Measurements from ENCODE around the gene TIMM22. TPM values are rescaled to one million over a fixed set of nuclear protein-coding genes. Genes with fewer than 3 reads are reported as not detected.

TIMM22 gene
- total and polyA plus RNA-seq, 2 donors (not counting 1 experiment from before 2014, with no cell fraction given) = 4.1 to 9.5 TPM

DNA sequence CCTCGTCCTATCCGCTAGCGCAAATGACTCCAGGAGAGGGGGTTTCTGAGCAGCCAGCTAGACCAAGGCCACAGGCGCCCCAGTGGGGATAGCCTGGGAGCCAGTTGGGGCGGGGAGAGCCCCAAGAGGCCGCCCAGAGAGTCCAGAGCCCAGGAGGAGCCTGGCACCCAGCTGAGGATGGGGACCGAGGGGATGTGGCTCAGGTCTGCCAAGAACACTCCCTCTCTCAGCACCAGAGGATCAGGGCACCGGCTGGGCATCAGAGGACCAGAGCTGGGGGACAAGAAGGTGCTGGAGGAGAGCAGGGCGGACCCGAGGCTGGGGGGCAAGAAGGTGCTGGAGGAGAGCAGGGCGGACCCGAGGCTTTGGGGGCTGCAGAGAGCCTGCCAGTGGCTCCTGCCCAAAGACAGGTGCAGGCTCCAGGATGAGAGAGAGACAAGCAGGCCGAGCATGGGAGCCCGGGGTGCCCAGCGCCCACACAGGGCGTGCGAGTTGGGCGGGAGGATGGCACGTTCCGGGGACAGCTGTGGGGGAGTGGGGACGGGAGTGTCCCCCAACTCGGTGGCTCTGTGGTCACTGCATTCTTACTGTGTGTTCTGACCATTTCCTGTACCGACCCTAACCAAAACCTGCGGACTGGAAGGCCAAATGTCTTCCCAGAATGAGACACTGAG, 39.4 kb downstream of the TIMM22 start:
- H3K4me3 Mint-ChIP-seq = no peak overlapping the region
- Histone ChIP-seq H3K27me3 (replicated peaks in 1 of 4; ENCODE audit: control extremely low read depth in 1 of 4, control insufficient read depth in 3 of 4, insufficient read depth in 4 of 4, low read length in 3 of 4) (no peaks in the 10 kb centered on the region), H3K9me3 (ENCODE audit: control extremely low read depth in 1 of 3, control insufficient read depth in 2 of 3, insufficient read depth in 1 of 3, low read length in 2 of 3) (no peaks in the 10 kb centered on the region), H3K9ac (ENCODE audit: low read length) (no peak overlapping the region), H3K36me3 (replicated peaks in 1 of 2; ENCODE audit: control extremely low read depth in 1 of 2, control insufficient read depth in 1 of 2, extremely low read depth in 1 of 2, insufficient read depth in 2 of 2, low read length in 1 of 2) (peaks cover 0 to 16% of the 10 kb centered on the region in 2 experiments), H4K20me1 (ENCODE audit: control insufficient read depth, insufficient read depth, low read length, poor library complexity, severe bottlenecking) (peaks cover 75% of the 10 kb centered on the region), H2AFZ (ENCODE audit: insufficient read depth, low read depth, low read length, poor library complexity, severe bottlenecking) (no peak overlapping the region), H3K27ac (ENCODE audit: low read length in 2 of 2) (no peak overlapping the region), H3K4me3 (ENCODE audit: control extremely low read depth in 1 of 5, extremely low read depth in 1 of 5, insufficient read depth in 1 of 5, low read depth in 2 of 5, low read length in 4 of 5) (no peak overlapping the region), H3K4me1 (ENCODE audit: control insufficient read depth in 2 of 2, insufficient read depth in 2 of 2, low read length in 2 of 2) (peaks cover 9 to 26% of the 10 kb centered on the region in 2 donors), H3K4me2 (replicated peaks; ENCODE audit: low read depth, low read length, poor library complexity, severe bottlenecking) (no peak overlapping the region), H3K79me2 (ENCODE audit: control insufficient read depth, insufficient read depth, low read length) (peaks cover 8% of the 10 kb centered on the region)
- H3K27ac Mint-ChIP-seq = no peak overlapping the region
- 97% methylated on average over 23 of the region's 24 CpGs for WGBS (ENCODE audit: insufficient coverage)
- intact Hi-C loops (cut with micrococcal nuclease) = no loop called here
- no peak for TF ChIP-seq CTCF (IDR thresholded peaks at IDR 0.05)
- TF ChIP-seq EZH2 (IDR thresholded peaks at IDR 0.05; ENCODE audit: borderline replicate concordance, insufficient read depth, low read depth, low read length, poor library complexity, severe bottlenecking) = no peak
- ATAC-seq (ENCODE audit: low read depth) (no peak), DNase-seq (no peak)
- H3K9me3 Mint-ChIP-seq (ENCODE audit: insufficient read depth) = no peaks in the 10 kb centered on the region
- ChIA-PET POLR2A (no interaction called here), CTCF (no interaction called here)
- peaks cover 26% of the 10 kb centered on the region for H3K4me1 Mint-ChIP-seq
- H3K27me3 Mint-ChIP-seq = no peaks in the 10 kb centered on the region

DNA sequence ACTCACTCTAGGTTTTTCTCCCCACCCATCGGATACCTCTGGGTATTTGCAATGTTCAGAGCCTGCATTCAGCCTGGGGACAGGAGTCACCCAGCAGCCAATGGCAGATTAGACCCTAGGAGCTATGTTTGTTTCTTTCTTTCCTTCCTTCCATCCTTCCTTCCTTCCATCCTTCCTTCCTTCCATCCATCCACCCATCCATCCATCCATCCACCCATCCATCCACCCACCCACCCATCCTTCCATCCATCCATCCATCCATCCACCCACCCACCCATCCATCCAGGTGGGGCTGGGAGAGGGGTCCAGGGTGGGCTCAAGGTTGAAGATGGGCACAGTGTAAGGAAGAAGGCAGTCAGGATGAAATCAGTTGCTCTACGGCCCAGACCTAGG, 39.9 kb downstream of the TIMM22 start:
- Histone ChIP-seq H3K9ac (ENCODE audit: low read length) (no peak overlapping the region), H3K36me3 (replicated peaks in 1 of 2; ENCODE audit: control extremely low read depth in 1 of 2, control insufficient read depth in 1 of 2, extremely low read depth in 1 of 2, insufficient read depth in 2 of 2, low read length in 1 of 2) (peaks cover 0 to 16% of the 10 kb centered on the region in 2 experiments), H3K4me3 (ENCODE audit: control extremely low read depth in 1 of 5, extremely low read depth in 1 of 5, insufficient read depth in 1 of 5, low read depth in 2 of 5, low read length in 4 of 5) (no peak overlapping the region), H3K79me2 (ENCODE audit: control insufficient read depth, insufficient read depth, low read length) (peaks cover 9% of the 10 kb centered on the region), H3K27ac (ENCODE audit: low read length in 2 of 2) (no peak overlapping the region), H3K27me3 (replicated peaks in 1 of 4; ENCODE audit: control extremely low read depth in 1 of 4, control insufficient read depth in 3 of 4, insufficient read depth in 4 of 4, low read length in 3 of 4) (no peaks in the 10 kb centered on the region), H3K4me2 (replicated peaks; ENCODE audit: low read depth, low read length, poor library complexity, severe bottlenecking) (no peak overlapping the region), H3K4me1 (ENCODE audit: control insufficient read depth in 2 of 2, insufficient read depth in 2 of 2, low read length in 2 of 2) (peaks cover 9 to 26% of the 10 kb centered on the region in 2 donors), H3K9me3 (ENCODE audit: control extremely low read depth in 1 of 3, control insufficient read depth in 2 of 3, insufficient read depth in 1 of 3, low read length in 2 of 3) (no peaks in the 10 kb centered on the region), H4K20me1 (ENCODE audit: control insufficient read depth, insufficient read depth, low read length, poor library complexity, severe bottlenecking) (peaks cover 79% of the 10 kb centered on the region), H2AFZ (ENCODE audit: insufficient read depth, low read depth, low read length, poor library complexity, severe bottlenecking) (no peak overlapping the region)
- ChIA-PET POLR2A (no interaction called here), CTCF (interaction anchor here (0.6 kb wide), 1 partner anchor 197 kb away, joined by 3 read pairs; no protein-coding TSS in a partner anchor)
- no peaks in the 10 kb centered on the region for H3K27me3 Mint-ChIP-seq
- 100% methylated on average over 2 of the region's 2 CpGs for WGBS (ENCODE audit: insufficient coverage)
- no peak overlapping the region for H3K27ac Mint-ChIP-seq
- DNase-seq = no peak
- intact Hi-C loops (cut with micrococcal nuclease) = no loop called here
- no peak overlapping the region for H3K4me3 Mint-ChIP-seq
- H3K9me3 Mint-ChIP-seq (ENCODE audit: insufficient read depth) = no peaks in the 10 kb centered on the region
- ATAC-seq (ENCODE audit: low read depth) = no peak
- H3K4me1 Mint-ChIP-seq = peaks cover 26% of the 10 kb centered on the region
- TF ChIP-seq EZH2 (IDR thresholded peaks at IDR 0.05; ENCODE audit: borderline replicate concordance, insufficient read depth, low read depth, low read length, poor library complexity, severe bottlenecking) (no peak), CTCF (IDR thresholded peaks at IDR 0.05) (no peak)
